SIG-M5 (cell line): Measurements from ENCODE around the gene ABCE1.

Experiments
- DNase-seq: peaks from one replicate; lab custom pipeline; 2025; lab: John Stamatoyannopoulos, UW

Gene ABCE1

DNA sequence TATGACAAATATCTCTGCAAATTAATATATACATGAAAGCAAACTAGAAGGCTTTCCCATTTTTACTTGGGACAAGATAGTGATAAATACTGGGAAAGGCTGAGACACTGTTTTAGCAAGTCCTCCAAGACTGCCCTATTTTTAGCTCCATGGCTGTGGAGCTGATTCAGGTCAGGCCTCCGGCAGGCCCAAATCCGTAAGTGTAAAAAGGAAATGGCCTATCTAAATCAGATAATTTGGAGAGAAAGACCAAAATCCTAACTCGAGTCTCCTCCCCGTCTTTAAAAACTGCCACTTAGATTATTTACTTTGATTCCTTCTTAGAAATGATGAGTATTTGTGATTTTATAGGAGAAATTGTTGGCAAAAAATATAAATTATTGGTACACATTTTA, 79.4 kb downstream of the ABCE1 start:
- no peak for DNase-seq

DNA sequence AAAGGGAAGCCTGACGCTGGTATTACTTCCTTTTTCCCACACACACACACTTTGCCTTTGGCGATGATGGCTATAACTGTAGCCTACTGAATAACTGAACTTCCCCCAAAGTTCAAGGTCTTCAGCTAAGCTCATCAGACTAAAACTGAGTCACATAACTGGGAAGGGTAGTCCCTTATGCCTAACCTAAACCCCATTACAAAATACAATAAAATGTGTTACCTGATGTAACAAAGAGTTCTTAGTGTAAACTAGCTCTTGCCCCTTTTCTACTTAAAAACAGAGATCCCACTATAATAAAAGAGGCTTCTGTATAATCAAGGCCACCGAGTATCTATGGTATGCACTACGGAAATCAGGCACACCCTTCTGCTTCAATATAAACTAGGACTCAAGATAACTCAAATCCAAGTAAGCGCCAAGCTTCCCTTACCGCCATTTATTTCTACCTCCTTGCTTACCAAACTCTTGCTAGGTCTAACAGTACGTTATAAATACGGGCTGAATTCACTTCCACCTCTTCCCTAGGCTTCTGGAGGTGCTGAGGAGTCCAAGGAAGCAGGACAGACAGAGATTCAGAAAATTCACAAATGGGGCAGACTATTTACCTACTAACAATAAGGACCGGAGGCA, 79.9 kb downstream of the ABCE1 start:
- peak; percentile 29 for DNase-seq

DNA sequence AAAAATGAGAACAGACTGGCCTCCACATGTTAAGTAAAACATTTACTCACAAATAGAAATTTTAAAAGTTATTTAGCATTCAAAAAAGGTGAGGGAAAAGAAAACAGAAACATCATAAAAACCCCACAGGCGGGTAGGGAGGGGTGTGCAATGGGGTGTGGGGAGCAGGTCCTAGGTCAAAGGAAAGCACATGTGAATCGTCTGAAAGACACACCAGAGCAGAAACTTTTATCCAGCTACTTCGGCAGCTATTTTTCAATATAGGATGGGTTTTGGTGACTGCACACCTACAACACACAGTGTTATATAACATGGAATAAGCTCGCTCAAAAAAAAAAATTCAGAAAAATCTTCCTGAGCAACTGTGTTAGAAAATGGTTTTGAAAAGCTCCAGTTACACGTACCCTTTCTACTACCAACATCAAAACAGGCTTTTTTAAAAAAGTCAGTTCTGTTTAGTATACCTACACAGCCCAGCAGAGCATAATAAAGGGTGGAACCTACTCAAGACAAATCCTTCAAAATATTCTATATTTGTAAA, 80.7 kb downstream of the ABCE1 start:
- DNase-seq, result no peak
